HG03175 (cell line): ENCODE data around the gene CAPN13.
"Not testable (repeated sequence)": the region's sequence is repeated elsewhere in the genome, so short reads cannot be mapped to it uniquely, and the experiment has no call there.

Source experiments
- ATAC-seq: cut with Tn5 transposase; IDR thresholded peaks from one replicate; pipeline ENCODE4 v1.9.1; 2021; ENCODE audit warnings: mild to moderate bottlenecking, moderate library complexity; ENCODE audit not compliant: unreplicated experiment

CAPN13 gene

DNA sequence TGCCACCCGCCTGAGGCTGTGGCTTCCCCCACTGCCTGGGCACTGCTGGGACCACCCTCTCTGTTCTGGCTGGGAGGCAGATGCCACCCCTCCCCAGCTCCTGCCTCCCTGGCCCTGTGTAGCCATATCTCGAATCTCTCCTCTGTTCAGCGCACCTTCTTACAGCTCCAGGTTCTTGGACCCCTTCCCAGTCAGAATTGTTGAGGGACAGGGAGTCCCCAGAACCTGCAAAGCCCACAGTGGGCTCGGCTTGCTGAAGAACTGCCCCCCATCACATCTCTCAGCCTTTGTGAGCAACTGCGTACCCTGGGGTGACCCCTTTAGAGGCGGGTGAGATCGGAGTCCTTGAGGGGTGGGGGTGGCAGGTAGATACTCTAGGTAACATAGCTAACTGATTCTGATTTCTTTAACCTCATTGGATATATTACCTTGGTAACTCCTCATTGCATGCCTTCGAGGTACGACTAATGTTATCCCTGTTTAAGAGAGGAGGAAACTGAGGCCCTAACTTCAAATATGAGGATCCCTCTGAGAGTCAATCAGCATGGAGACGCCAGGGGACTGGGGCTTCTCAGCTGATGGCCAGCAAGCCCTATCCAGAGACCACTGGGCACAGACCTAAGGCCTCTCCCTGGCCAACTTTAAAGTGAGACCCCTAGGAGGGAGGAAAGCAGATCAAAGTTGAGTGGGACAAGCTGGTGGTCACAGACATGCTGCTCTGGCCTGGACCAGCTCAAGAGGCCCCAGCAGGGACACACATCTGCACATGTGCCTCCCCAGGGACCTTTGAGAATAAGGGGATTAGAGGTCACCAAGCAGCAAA, 101.3 kb downstream of the CAPN13 start:
- ATAC-seq = no peak

DNA sequence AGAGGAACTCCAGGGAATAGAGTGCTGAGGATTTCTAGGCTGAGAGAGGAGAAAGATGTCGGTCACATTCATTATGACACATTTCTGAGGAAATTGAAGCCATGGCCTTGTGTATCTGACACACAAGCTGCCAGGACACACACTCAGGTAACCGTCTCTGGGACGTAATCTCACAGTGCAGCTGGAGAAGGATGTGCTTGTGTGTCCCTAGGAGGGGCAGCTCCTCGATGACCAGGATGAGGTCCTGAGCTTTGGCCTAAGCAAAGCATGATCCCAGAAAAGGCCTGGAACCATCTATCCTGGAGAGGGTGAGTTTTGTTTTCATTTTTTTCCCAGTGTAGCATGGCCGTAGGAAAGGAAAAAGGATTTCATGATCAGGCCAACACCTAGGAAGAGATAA, 102.2 kb downstream of the CAPN13 start:
- no peak for ATAC-seq

DNA sequence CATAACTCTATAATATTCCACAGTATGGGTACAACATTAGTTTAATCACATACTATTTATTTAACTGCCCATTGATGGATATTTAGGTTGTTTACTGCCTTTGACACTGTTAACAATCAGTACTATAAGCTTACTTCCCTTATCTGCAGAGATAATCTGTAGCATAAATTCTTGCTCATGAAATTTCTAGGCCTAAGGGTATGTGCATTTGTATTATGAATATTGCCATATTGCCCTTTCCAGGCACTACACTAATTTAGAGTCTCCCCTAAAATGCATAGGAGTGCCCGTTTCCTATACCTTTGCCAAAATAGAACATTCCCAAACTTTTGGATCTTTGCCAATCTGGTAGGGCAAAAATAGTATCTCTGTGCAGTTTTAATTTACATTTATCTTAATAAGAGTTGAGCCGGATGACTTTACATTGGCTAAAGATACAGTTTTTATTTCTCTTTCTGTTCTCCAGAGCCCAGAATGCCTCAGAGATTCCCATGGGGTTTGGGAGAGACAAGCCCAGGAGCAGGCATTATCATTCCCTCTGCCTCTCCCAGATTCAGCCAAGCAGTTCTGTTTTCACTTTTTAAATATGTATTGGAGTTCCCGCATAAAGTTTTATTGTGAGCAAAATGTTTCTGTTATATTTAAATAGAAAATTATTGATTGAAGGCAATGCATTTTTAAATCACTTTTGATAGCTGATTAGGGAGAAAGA, 102.8 kb downstream of the CAPN13 start:
- no peak for ATAC-seq

DNA sequence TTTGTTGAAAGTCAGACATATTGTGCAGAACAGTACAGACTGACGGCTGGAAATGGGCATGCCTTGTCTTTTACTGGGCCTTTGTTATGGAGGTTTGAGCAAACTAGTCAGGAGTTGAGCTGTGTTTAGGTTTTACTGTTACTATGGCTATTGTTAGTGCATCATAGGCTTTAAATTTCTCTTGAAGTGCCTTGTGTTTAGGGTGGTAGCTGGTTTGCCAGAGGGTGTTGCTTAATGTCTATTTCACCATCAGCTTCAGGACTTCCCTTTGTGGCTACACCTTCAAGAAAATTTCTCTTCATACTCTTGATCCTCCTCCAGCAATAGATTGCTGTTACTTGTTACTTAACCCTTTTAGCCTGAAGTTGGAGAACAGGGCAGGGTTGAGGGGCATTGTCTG, 104.6 kb downstream of the CAPN13 start:
- no peak for ATAC-seq

DNA sequence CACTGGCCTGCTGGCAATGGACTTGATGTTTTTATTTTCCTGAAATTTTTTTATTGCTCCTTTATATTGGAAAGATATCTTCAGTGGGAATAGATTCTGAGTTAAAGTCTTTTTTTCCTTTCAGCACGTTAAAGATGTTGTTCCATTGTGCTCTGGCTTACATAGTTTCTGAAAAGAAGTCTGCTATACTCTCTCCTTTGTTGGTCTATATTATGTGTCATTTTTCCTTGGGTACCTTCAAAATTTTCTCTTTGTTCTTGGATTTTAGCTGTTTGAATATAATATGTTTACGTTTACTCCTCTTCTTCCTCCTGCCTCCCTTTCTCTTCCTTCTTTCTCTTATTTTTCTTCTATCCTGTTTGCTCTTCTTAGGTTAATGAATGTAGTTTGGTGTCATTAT, 105.5 kb downstream of the CAPN13 start:
- no peak for ATAC-seq

DNA sequence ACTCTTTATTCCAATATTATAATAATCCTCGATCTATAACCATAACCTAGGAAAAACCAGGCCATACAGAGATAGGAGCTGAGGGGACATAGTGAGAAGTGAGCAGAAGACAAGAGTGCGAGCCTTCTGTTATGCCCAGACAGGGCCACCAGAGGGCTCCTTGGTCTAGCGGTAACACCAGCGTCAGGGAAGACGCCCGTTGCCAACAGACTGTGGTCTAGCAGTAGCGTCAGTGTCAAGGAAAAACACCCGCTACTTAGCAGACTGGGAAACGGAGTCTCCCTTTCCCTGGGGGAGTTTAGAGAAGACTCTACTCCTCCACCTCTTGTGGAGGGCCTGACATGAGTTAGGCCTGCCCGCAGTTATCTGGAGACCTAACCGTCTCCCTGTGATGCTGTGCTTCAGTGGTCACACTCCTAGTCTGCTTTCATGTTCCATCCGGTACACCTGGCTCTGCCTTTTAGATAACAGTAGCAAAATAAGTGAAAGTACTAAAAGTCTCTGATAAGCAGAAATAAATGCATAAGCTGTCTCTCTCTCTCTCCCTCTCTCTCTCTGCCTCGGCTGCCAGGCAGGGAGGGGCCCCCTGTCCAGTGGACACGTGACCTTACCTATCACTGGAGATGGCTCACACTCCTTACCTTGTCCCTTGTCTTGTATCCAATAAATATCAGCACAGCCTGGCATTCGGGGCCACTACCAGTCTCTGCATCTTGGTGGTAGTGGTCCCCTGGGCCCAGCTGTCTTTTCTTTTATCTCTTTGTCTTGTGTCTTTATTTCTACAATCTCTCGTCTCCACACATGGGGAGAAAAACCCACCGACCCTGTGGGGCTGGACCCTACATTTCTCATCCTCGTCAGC, 109.8 kb downstream of the CAPN13 start:
- ATAC-seq = not testable (repeated sequence)

DNA sequence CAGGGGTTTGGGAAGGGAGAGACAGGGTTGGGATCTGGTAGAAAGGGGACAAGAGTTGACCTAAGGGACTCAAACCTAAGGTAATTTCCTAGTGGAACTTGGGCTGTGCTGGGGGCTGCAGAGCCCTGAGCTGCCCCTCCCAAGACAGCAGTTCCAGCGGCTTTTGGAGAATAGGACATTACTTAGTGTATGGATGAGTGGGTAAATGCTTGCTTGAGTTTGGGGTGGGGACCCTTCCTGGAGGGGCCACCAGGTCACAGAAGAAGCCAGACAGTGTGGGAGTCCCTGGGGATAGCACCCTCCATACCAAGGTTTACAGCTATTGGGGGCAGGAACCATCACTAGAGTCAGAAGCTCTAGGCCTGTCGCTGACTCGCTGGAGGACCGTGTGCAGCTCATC, 111.5 kb downstream of the CAPN13 start:
- ATAC-seq = no peak

DNA sequence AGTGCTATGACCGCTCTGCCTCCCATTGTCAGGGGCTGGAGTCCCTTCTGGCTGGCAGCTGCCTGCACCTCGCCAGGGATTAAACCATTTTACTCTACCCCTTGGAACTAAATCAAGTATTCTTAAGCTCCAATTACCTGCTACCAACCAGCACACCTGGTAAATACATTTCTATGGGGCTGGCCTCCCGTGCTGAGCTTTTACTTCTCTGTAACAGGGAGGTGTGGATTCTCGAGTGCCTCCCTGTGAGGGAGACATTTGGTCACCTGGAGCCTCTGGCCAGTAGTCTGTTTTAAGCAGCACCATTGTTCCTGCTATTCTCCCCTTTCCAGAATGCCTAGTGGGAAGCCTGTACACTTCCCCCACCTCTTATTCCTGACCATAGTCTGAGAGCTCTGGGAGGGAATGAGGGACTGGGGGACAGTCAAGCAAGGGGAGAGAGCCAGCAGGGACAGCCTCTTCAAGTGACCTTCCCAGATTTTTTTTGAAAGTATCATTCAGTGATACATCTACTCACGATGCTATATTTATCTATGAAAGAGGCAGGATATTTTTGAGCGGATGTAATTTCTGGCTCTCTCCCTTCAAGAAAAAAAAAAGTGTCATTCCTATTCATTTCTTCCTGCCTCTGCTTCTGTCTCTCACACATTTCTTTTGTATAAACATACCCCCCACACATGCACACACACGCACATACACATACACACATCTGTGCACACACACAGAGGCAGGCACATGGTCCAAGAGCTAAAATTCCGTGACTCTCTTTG, 112.8 kb downstream of the CAPN13 start:
- no peak for ATAC-seq

DNA sequence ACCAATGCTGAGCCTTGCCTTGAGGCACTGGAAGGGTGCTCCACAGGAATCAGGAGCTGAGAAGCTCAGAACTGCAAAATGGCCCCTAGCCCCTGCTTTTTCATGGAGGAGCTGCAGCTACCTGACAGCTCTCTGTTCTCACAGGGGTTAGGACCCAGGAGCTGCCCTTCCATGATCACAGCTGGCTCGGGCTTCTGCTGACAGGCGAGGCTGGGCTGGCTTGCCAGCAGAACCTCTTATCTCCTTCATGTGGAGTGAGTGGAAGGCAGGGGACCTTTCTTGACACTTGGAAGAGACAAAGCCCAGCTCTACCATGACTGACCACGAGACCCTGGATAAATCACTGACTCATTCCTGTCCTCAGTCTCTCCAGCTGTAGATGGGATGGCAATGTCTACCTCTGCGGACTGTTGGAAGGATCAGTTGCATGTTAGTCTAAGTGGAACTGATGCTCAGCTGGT, 113.4 kb downstream of the CAPN13 start:
- ATAC-seq = no peak

DNA sequence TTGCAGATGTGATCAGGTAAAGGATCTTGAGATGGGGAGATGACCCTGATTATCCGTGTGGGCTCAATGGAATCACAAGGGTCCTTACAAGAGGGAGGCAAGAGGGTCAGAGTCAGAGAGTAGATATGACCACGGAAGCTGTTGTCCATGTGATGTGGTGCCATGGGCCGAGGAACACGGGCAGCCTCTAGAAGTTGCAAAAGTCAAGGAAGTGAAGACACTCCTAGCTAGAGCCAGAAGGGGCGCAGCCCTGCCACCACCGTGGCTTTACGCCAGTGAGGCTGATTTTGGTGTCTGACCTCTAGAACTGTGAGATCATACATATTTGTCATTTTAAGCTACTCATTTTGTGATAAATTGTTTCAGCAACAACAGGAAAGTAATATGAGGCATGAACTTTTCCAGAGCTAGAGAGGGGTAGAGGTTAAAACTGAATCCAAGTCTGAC, 114.4 kb downstream of the CAPN13 start:
- no peak for ATAC-seq

DNA sequence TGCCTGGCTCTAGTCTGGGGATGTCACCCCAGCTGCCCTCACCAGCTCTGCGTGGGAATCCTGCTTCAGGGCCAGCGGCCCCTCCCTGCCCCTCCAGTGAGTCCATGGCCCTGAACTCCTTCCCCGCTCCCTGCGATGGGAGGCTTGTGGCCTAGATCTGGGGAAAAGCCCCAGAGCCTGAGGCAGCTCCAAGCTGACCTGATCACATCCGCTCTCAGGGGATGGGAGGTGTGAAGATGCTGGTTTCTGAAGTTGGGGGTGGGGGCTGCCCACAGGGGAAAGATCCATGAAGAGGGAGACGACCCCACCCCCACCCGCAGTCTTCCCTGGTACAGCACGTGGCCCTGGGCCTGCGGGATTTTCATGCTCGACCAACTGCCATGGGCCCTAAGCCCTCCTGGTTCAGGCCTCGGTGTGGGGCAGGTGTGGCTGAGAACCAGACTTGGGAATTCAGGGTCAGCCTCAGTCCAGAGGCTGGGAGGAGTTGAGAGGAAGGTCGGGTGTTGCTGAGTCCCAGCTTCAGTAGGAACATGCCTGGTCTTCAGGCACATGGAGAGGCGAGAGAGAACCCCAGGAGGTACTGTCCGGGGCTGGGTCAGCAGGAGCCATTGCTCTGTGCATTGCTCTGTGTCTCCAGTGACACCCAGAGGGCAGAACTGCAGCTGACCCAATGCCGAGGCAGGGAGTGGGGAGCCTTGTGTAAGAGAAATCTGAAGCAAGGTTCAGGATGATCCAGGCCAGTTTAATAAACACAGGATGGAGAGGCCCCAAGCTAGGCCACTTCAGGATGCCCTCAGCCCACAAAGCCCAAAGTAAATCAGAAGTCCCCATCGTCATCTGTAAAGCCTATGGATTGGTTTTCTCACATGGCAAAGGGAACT, 115.1 kb downstream of the CAPN13 start:
- ATAC-seq = no peak

DNA sequence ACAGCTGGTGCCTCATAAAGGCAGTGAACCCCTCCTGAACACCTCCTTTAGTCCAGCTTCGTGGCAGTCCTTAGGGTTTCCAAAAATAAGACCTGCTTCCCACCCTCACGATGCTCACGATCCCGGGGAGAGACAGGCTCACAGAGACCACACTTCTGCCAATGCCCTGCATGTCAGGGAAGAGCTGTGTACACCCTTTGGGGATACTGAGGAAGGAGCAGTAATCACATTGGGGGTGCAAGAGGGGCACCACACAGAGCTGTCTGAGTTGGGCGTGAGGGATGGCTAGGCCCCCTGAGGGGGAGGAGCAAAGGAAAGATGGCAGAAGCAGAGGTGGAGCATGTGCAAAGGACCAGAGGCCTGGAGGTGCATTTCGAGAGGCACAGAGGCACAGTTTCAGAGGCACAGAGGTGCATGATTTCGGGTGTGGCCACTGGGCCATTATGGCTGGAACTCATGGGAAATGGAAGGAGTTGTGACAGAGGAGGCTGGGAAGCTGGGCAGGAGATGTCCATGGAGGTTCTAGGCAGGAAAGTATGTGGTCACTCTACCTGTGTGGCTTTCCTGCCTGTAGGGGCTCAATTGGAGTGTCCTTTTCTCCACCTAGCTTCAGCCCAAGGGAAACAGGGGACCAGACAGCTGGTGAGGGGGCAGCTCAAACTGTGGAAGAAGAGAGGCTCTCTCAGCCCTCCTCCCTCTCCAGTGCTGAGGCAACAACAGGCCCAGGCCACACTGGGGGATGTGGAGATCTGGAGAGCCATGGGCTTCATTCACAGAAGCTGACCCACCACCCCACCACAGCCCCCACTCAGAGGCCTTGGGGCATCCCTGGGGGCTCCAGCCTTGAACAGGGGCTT, 115.9 kb downstream of the CAPN13 start:
- ATAC-seq = no peak

DNA sequence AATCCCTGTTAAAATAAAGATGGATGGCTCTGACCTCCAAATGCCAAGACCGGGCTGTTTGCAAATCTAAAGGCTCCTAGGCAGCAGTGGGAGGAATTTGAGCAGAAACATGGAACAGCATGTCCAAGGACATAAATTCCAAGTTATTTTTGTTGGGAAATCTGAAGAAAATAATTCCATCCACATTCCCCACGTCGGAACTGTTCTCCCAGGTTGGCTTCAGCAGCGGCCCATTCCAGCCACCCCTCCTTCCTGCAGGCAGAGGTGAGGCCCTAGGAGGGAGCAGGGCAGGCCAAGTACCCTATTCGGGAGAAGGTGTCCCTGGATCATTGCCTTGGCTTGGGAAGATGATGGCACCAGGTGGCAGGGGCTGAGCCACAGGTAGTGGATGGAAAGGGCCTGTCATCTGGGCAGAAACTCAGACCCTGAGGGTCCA, 117.1 kb downstream of the CAPN13 start:
- no peak for ATAC-seq

DNA sequence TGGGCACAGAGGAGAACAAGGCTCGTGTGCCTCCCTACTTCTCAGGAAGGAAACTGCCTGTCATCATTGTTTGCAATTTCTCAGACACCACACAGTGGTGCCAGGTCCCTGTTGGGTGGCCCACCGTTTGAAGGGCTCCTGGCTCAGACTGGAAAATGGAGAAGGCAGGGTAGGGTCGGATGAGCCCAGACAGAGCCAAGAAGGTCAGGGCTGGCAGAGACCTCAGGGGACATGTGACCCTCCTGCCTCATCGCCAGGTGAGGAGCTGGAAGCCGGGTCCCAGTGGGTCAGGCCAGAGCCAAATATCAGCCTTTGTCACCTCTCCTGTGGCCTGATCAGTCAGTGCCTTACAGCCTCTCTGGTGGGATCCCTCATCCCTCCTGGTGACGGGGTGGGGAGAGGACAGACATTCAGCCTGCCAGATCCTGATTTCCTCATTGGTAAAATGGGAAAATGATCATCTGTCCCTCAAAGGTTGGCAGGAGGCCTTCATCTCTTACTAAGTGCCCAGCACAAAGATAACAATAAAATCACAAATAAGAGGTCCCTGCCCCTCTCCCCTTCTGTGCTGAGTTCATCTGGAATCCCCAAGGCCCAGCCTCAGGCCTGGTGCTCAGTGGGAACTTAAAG, 117.6 kb downstream of the CAPN13 start:
- ATAC-seq = no peak

DNA sequence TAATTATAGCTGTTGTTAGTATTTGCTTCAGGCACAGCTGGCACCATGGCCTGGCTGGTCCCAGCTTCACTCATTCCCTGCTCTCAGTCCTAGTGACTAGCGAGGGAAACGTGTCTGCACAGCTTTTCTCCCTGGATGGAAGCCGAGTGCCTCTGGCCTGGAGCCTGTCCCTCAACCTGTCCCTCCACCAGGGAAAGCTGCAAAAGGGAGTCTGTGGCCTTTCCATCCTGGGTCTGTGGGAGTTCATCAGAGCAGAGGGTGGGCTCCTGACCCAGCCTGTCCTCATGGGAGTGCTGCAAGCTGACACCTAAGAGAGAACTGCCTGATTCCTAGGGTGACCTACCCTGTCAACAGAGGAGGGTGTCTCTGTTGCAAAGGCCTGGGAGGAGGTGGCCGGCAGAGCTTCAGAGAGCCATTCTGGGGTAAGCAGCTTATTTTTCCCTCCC, 118.3 kb downstream of the CAPN13 start:
- ATAC-seq = no peak

DNA sequence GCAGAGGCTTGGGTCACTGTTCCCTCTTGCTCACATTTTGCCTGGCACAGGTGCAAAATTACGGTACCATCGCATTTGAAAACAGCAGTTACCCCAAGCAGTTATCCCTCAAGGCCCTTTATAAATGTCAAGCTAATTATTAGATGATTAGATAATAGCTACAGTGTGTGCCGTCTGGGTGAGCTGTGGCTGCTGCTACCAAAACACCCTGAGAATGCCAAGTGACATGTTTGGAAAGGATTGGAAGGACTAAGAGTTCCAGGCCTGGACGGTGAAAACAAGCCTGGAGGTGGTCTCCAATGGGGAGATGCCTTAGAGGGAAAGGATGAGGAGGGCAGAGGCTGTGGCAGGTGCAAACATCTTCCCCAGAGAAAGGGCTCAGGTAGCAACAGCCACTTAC, 120.6 kb downstream of the CAPN13 start:
- no peak for ATAC-seq

DNA sequence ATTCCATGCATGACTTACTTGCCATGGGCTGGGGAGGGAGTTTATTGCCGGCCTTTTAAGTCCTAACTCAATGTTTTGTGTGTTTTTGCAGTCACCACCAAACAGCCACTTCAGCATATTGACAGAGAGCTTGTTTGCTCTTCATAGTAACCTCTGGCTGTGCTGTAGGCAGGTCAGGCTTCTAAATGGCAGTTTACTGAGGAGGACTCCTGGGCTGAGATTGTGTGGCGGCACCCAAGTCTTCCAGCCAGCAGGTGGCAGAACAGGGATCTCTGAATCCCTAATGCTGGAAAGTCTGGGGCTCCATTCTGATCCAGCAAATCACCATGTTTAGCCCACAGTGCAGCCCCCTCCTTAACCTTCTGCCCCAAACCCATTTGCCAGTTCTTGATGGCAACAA, 121.2 kb downstream of the CAPN13 start:
- no peak for ATAC-seq

DNA sequence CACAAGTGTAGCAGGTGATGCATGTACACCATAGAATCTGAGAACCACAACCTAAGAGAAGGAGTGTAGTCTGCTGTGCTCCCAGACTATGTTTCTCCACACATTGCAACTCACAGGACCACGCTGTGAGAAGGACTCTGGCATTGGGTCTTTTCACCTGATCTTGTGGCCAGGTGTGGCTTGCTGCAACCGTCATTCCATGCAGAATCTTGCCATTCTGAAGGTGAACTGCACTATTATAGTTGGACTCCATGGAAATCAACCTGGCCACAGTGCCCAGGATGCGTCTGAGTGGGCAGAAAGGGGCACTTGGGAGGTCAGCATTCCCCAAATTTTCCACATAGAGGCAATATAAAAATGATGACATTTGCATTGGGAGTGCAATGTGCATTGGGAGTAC, 122.2 kb downstream of the CAPN13 start:
- no peak for ATAC-seq
